AG04450 (cell line): ENCODE data around the gene GLP1R. TPM values are rescaled to one million over a fixed set of nuclear protein-coding genes. Genes with fewer than 3 reads are reported as not detected.

Experiments used
- CTCF ChIA-PET: fragments of 300-600, 350-600 bp; formaldehyde crosslinking; extraction: SDS; loops from one replicate; lab custom pipeline; 2022; ENCODE audit warnings: antibody characterized with exemption, inconsistent platforms; lab: Charles Lee
- POLR2A ChIA-PET: fragments of 350-600 bp; formaldehyde crosslinking; extraction: SDS; loops from one replicate; lab custom pipeline; 2021; ENCODE audit warnings: antibody characterized with exemption, inconsistent platforms; lab: Yijun Ruan, JAX
- DNase-seq: peaks from one replicate; pipeline ENCODE4 v3.0.0-alpha.2; 2011; ENCODE audit warnings: low read depth, low spot score
- H3K27ac ChIP-seq: one replicate; pipeline ENCODE4 v1.5.1; 2012; ENCODE audit warnings: low read depth, low read length, control low read depth
- H3K27me3 ChIP-seq: one replicate; pipeline ENCODE4 v1.6.0; 2012; ENCODE audit warnings: low read length; ENCODE audit not compliant: control insufficient read depth, insufficient read depth
- H3K4me3 ChIP-seq: 2 replicates; pipeline ENCODE4 v1.5.1; 2011; ENCODE audit warnings: mild to moderate bottlenecking, low read depth, low read length, control low read depth
- H3K9me3 ChIP-seq: 2 replicates; pipeline ENCODE4 v1.5.1; 2012; ENCODE audit warnings: low read length; ENCODE audit not compliant: control insufficient read depth, insufficient read depth
- CTCF ChIP-seq: IDR thresholded peaks from 2 replicates; pipeline ENCODE4 v1.5.1; 2011; ENCODE audit warnings: low read depth, low read length, control low read depth, inconsistent platforms
- polyA plus RNA-seq: library from polyadenylated mRNA; depleted of rRNA; stranded (reverse); fragments of >200 nt; gene quantifications from 2 replicates; pipeline ENCODE4 v1.2.3, GENCODE V29; 2011

The GLP1R gene
- polyA plus RNA-seq, 1 experiment = not detected

GRCh38 chr6:39026175-39026574 is 22.4 kb upstream of the GLP1R start:
- no peak overlapping the region for H3K27ac ChIP-seq
- H3K9me3 ChIP-seq = no peaks in the 10 kb centered on the region
- ChIA-PET CTCF (interaction anchor here (1.6 kb wide), 1 partner anchor 76 kb away, joined by 4 read pairs; no protein-coding TSS in a partner anchor), POLR2A (no interaction called here)
- no peak overlapping the region for H3K4me3 ChIP-seq
- H3K27me3 ChIP-seq = no peaks in the 10 kb centered on the region
- no peak for TF ChIP-seq CTCF
- DNase-seq = no peak

GRCh38 chr6:39029156-39030011 is 19.2 kb upstream of the GLP1R start:
- TF ChIP-seq CTCF = peak; percentile 70
- POLR2A ChIA-PET = no interaction called here
- H3K27ac ChIP-seq = no peak overlapping the region
- no peaks in the 10 kb centered on the region for H3K27me3 ChIP-seq
- CTCF ChIA-PET = interaction anchor here (0.6 kb wide), 1 partner anchor 10 kb away, joined by 3 read pairs; no protein-coding TSS in a partner anchor
- no peak for DNase-seq
- H3K9me3 ChIP-seq = no peaks in the 10 kb centered on the region
- H3K4me3 ChIP-seq = no peak overlapping the region

GRCh38 chr6:39035681-39036080 is 12.9 kb upstream of the GLP1R start:
- CTCF ChIA-PET = no interaction called here
- Histone ChIP-seq H3K4me3 (no peak overlapping the region), H3K27me3 (peaks cover 6% of the 10 kb centered on the region)

GRCh38 chr6:39037082-39037508 is 11.5 kb upstream of the GLP1R start:
- no peaks in the 10 kb centered on the region for H3K9me3 ChIP-seq
- no peak overlapping the region for H3K27ac ChIP-seq
- DNase-seq = no peak
- H3K4me3 ChIP-seq = no peak overlapping the region
- ChIA-PET CTCF (no interaction called here), POLR2A (no interaction called here)
- peaks cover 6% of the 10 kb centered on the region for H3K27me3 ChIP-seq
- no peak for TF ChIP-seq CTCF

More at GRCh38 chr6:39035681-39036080, 12.9 kb upstream of the GLP1R start:
- H3K9me3 ChIP-seq = no peaks in the 10 kb centered on the region
- no peak for TF ChIP-seq CTCF
- POLR2A ChIA-PET = no interaction called here
- H3K27ac ChIP-seq = no peak overlapping the region
- no peak for DNase-seq

GRCh38 chr6:39037707-39038106 is 10.9 kb upstream of the GLP1R start:
- ChIA-PET CTCF (no interaction called here), POLR2A (no interaction called here)
- DNase-seq = no peak
- Histone ChIP-seq H3K27ac (no peak overlapping the region), H3K27me3 (peaks cover 6% of the 10 kb centered on the region), H3K9me3 (no peaks in the 10 kb centered on the region), H3K4me3 (no peak overlapping the region)
- TF ChIP-seq CTCF = no peak
